ENCODE results near the gene SSU72.
"Not testable (repeated sequence)": the region's sequence is repeated elsewhere in the genome, so short reads cannot be mapped to it uniquely, and the experiment has no call there.

DNA sequence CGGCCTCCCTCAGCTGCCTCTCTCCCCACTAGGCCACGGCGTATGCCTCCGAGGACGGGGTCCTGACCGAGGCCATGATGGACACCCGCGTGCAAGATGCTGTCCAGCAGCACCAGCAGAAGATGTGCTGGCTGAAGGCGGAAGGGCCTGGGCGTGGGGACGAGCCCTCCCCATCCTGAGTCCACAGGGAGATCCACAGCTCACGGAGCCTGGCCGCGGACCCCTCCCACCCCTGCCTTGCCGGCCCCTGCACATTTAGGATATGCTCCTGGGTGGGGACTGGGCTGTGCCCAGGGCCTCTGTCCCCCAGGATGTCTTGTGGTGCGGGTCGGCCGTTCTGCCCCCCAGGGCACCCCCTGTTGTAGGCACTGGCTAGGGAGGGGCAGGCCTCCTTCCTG is 40.8 kb downstream of the SSU72 start:
- TF ChIP-seq, protein P1, sequence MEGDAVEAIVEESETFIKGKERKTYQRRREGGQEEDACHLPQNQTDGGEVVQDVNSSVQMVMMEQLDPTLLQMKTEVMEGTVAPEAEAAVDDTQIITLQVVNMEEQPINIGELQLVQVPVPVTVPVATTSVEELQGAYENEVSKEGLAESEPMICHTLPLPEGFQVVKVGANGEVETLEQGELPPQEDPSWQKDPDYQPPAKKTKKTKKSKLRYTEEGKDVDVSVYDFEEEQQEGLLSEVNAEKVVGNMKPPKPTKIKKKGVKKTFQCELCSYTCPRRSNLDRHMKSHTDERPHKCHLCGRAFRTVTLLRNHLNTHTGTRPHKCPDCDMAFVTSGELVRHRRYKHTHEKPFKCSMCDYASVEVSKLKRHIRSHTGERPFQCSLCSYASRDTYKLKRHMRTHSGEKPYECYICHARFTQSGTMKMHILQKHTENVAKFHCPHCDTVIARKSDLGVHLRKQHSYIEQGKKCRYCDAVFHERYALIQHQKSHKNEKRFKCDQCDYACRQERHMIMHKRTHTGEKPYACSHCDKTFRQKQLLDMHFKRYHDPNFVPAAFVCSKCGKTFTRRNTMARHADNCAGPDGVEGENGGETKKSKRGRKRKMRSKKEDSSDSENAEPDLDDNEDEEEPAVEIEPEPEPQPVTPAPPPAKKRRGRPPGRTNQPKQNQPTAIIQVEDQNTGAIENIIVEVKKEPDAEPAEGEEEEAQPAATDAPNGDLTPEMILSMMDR (IDR thresholded peaks at IDR 0.05; ENCODE audit: insufficient read depth, low read length, poor library complexity, severe bottlenecking), result not testable (repeated sequence)
- TF ChIP-seq EZH2phosphoT487 (conservative IDR thresholded peaks at IDR 0.05; ENCODE audit: low read length), result not testable (repeated sequence)
